Glomerular visceral epithelial cell (primary cell): ENCODE data around the gene CEACAM7.
"Not testable (repeated sequence)": the region's sequence is repeated elsewhere in the genome, so short reads cannot be mapped to it uniquely, and the experiment has no call there.

Experiments used
- DNase-seq: peaks from one replicate; pipeline ENCODE4 v3.0.0-alpha.2; 2016; ENCODE audit errors: extremely low spot score

The CEACAM7 gene

DNA sequence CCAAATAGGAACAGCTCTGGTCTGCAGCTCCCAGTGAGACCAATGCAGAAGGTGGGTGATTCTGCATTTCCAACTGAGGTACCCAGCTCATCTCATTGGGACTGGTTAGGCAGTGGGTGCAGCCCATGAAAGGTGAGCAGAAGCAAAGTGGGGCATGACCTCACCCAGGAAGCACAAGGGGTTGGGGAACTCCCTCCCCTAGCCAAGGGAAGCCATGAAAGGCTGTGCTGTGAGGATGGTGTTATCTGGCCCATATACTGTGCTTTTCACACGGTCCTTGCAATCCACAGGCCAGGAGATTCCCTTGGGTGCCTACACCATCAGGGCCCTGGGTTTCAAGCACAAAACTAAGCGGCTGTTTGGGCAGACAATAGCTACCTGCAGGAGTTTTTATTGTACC is 31.3 kb downstream of the CEACAM7 start:
- DNase-seq, result not testable (repeated sequence)

DNA sequence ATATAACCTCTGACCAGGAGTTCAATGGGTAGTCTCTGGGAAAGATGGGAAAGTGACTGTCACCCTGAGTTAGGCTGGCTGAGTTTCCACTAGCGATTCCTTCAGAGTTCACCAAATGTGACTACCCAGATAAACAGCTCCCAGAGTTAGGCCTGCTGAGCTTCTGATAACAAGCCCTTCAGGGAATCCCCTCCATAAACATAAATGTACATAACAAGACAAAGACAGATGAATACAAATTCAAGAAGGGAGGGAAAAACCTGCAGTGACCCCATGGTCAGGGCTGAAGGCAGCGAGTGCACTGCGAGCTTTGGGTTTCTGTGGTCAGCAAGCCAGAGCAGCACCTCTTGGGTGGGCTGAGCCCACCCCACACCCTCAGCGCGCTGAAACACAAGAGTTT is 35.8 kb downstream of the CEACAM7 start:
- DNase-seq, result no peak

DNA sequence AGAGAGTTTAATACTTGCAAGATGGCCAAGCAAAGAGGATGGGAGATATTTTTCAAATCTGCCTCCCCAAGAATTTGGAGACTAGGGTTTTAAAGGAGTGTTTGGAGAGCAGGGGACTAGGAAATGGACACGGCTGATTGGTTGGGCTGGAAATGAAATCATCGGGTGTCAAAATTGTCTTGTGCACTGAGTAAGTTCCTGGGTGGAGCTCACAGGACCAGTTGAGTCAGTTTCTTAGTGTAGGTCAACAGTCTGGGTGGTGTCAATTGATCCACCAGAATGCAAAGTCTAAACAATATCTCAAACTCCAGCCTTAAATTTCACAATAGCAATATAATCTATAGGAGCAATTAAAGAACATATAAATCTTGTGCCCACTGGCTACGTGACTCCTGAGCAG is 38.2 kb downstream of the CEACAM7 start:
- DNase-seq, result no peak

DNA sequence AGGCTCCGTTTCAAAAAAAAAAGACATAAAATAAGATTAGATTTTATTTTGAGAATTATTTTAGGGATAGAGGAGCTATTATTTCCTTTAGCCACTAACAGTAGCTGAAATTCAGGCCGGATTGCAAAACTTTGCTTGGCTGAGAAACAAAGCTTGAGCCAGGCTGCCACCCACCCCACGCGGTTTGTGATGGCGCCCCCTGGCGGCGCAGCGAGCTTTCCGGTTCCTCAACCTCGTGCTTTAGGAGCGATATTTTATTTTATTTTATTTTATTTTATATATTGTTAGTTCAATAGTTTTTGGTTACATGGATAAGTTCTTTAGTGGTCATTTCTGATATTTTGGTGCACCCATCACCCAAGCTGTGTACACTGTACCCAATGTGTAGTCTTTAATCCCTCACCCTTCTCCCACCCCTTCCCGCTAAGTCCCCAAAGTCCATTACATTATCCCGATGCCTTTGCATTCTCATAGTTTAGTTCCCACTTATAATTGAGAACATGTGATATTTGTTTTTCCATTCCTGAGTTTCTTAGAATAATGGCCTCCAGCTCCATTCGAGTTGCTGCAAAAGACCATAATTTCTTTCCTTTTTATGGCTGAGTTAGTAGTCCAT is 41.4 kb downstream of the CEACAM7 start:
- no peak for DNase-seq

DNA sequence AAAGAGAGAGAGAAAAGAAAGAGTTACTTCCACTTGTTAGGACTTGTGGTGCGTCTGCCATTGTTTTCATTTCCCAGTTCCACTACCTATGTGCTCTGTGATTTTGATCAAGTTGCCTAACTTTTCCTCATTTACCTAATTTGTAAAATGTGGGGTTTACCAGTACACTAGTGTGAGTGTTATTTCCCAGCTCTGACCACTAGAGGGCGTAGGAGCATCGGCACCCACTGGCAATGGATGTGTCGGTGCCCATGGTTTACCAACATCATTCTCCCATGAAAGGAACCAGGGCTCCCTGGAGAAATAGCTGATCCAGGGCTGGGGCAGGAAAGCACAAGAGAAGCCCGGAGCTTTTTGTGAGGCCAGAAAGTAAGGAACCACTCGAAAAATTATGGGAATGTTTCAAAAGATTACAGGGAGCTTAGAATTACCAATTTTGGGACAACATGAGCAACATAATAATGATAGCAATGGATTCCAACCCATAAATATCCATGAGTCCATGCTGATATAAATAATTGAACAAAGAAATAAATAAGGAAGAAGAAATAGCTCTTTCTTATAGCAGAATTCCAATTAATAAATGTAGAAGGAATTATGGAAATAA is 46.1 kb downstream of the CEACAM7 start:
- peak; percentile 54 for DNase-seq

DNA sequence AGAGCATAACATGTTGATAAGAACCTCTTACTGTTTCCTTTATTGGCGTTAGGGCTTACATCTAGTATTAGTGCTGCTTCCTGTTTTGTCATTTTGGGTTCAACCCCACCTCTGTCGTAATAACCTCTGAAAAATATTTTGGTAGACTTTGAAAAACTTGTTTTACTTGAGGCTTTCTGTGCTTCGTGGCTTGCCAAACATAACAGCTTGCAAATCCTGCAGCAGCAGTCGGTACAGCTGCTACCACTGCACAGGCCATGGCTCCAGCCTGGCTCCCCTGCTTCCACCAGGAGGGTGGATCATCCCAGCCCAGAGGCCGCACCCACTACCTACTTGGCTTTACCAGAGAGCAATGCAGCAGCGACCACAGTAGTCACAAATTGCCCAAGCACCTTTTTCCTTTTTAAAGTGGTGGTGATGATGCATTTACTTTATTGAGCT is 49.4 kb downstream of the CEACAM7 start:
- DNase-seq, result no peak

DNA sequence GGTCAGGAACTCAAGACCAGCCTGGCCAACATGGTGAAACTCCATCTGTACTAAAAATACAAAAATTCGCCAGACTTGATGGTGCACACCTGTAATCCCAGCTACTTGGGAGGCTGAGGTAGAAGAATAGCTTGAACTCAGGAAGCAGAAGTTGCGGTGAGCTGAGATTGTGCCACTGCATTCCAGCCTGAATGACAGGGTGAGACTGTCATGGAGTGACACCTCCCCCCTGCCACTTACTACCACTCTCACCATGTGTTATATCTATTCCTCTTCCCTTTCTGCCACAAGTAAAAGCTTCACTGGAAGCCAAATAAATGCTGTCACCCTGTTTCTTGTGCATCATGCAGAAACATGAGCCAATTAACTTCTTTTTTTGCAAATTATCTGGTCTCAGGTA is 50.6 kb downstream of the CEACAM7 start:
- DNase-seq, result no peak

DNA sequence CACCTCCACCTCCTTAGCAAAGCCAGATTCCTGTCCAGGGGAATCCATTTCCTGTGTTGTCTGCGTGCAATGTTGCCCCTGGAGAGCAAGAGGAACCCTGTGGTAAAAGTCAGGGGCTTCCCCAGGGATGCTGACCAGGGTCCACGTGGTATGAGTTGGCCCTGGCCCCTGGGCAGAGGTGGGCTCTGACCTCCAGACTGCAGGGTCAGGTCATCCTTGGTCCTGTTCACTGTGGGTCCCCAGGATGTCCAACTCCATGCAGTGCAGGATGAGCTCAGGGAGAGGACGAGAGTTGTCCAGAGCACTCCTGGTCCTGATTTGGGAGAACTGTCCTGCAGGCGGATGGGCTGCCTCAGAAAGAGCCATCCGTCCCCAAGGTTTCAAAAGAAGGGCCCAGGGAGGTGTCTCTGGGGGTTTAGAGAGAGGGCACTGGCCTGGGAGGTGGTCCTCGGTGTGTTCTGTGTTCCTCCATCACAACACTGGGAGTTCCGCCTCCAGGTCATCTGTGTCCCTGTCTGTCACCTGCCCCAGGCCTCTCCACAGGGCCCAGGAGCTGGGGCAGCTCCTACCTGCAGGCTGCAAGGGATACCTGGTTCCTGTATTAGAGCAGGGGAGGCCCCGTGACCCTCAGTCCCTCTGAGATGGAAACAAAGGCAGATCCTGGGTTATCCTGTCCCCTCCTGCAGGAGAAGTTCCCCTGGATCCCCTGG is 59.9 kb downstream of the CEACAM7 start:
- no peak for DNase-seq

DNA sequence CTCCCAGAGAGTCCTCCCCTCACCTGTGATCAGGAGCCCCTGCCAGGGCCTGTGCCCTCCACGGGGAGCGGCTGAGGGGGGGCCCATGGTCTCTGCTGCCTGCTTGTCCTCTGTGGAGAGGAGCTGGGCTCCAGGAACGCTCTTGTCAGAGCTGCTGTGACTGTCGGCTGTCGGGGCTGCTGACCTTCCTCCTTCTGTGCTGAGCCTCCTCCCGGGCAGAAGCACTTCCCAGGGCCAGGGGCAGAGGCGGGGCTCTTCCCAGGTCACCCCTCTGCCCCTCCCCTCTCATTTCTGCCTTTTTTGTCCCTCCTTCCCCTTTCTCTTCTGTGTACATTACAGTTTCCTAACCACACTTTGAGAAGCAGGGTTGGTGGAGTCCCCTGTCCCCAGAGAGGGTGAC is 61.2 kb downstream of the CEACAM7 start, which contains the start of gene CEACAM4:
CEACAM4 (minus strand) TSS at position 198 of the 400 bp plus-strand sequence; CDS start at position 87, 111 bp downstream.
- DNase-seq, result no peak

DNA sequence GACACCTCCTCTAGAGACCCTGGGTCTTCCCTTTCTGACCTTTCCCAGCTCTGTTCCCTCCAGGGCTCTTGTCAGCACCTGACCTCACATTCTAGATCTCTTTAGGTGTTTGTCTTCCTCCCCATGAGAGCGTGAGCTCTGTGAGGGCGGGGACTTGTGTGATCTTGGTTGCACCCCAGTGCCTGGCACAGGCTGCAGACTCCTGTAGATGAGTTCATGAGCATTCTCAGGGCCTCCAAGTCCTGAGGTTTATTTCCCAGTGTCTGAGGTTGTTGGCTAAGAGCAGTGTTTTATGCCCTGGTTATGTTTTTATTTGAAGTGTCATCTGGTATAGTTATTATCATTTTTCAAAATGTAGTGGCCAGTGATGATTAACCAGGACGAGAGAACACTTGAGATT is 61.8 kb downstream of the CEACAM7 start:
- DNase-seq, result no peak

DNA sequence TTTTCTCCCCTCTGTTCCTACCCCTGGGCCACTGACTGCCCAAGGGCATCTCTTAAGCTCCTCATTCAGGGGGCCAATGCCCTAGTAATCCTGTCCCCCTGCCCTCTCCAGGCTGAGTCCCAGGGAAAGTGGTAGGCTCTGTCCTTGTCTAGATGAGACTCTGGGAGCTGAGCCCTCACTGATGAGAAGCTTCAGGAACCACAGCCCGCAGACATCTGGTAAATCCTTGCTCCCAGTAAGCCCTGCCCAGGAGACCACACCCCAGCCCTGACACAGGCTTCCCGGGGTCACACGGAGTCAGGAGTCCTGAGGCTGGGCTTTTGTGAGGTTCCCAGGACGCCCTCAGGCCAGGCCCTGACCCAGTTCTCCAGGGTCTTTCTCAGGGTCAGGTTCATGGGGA is 63.1 kb downstream of the CEACAM7 start:
- no peak for DNase-seq

DNA sequence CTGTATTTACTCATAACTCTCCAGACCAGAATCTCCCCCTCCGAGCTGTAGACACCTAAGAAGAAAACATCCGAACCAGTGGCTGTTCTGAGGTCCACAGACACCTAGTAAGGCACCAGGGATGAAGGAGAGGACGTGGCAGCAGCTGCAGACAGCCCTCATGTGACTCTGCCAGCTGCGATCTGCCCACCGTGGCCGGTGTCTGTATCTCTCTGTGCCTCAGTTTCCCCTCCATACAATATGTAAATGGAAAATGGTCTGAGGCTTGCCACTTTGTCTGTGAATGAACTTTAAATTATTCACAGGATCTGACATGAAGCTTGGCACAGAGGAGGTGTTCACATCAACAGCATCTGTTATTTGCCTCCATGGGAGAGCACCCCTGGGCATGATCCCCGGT is 63.6 kb downstream of the CEACAM7 start:
- DNase-seq, result no peak

DNA sequence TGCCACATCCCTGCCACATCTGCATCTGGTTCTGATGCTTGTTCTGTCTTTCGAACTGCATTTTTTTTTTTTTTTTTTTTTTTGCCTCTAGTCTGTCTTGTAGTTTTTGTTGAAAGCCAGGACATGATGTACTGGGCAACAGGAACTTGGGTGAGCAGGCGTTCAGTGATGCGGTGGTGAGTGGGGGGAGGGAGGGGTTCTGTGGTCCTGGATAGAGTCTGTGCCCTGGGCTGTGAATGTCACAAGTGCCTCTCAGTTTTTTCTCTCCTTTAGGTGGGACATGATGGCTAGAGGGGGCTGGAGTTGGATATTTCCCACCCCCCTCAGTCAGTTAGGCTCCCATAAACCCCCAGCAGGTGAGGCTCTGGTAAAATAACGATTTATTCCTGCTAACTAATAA is 64.7 kb downstream of the CEACAM7 start:
- DNase-seq, result no peak
